ENCODE results near the gene TRMT61A. TPM values are rescaled to one million over a fixed set of nuclear protein-coding genes. Genes with fewer than 3 reads are reported as not detected.

Gene TRMT61A
- total and polyA plus RNA-seq, 2 of the 13 experiments (the other 11 are each of a cell fraction or from before 2014, with no cell fraction given) = 6.5 to 13.6 TPM

- TF ChIP-seq ZNF331 (CRISPR knock-in tag; IDR thresholded peaks at IDR 0.05) = no peak
- TF ChIP-seq JARID2 (CRISPR knock-in tag; IDR thresholded peaks at IDR 0.05; ENCODE audit: insufficient replicate concordance) = no peak
- TF ChIP-seq, protein P1, sequence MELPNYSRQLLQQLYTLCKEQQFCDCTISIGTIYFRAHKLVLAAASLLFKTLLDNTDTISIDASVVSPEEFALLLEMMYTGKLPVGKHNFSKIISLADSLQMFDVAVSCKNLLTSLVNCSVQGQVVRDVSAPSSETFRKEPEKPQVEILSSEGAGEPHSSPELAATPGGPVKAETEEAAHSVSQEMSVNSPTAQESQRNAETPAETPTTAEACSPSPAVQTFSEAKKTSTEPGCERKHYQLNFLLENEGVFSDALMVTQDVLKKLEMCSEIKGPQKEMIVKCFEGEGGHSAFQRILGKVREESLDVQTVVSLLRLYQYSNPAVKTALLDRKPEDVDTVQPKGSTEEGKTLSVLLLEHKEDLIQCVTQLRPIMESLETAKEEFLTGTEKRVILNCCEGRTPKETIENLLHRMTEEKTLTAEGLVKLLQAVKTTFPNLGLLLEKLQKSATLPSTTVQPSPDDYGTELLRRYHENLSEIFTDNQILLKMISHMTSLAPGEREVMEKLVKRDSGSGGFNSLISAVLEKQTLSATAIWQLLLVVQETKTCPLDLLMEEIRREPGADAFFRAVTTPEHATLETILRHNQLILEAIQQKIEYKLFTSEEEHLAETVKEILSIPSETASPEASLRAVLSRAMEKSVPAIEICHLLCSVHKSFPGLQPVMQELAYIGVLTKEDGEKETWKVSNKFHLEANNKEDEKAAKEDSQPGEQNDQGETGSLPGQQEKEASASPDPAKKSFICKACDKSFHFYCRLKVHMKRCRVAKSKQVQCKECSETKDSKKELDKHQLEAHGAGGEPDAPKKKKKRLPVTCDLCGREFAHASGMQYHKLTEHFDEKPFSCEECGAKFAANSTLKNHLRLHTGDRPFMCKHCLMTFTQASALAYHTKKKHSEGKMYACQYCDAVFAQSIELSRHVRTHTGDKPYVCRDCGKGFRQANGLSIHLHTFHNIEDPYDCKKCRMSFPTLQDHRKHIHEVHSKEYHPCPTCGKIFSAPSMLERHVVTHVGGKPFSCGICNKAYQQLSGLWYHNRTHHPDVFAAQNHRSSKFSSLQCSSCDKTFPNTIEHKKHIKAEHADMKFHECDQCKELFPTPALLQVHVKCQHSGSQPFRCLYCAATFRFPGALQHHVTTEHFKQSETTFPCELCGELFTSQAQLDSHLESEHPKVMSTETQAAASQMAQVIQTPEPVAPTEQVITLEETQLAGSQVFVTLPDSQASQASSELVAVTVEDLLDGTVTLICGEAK (IDR thresholded peaks at IDR 0.05) = no peak
- TF ChIP-seq, protein P1 (CRISPR knock-in tag; IDR thresholded peaks at IDR 0.05) = no peak
- TF ChIP-seq NFYB (CRISPR knock-in tag; IDR thresholded peaks at IDR 0.05) = peak; percentile 82
- no peak for TF ChIP-seq MZF1 (CRISPR knock-in tag; IDR thresholded peaks at IDR 0.05; ENCODE audit: borderline replicate concordance)
- TF ChIP-seq NFYC (CRISPR knock-in tag; IDR thresholded peaks at IDR 0.05) = peak; percentile 68
- TF ChIP-seq ZNF547 (CRISPR knock-in tag; IDR thresholded peaks at IDR 0.05) = no peak
- TF ChIP-seq ZNF703 (CRISPR knock-in tag; IDR thresholded peaks at IDR 0.05; ENCODE audit: borderline replicate concordance) = no peak
- TF ChIP-seq MLLT10 (CRISPR knock-in tag; IDR thresholded peaks at IDR 0.05) = no peak
- peak; percentile 67 to 82 for TF ChIP-seq POLR2A (IDR thresholded peaks at IDR 0.05; ENCODE audit: insufficient read depth in 1 of 2, low read depth in 2 of 2, low read length in 2 of 2)
- no peak for TF ChIP-seq MYNN (CRISPR knock-in tag; IDR thresholded peaks at IDR 0.05; ENCODE audit: low read depth)
- peak; percentile 48; the same call in 1 of the 2 replicates for TF ChIP-seq ZNF441 (CRISPR knock-in tag; IDR thresholded peaks at IDR 0.05; ENCODE audit: borderline replicate concordance)
- no peak for TF ChIP-seq ZNF572 (CRISPR knock-in tag; IDR thresholded peaks at IDR 0.05)
- no peak for TF ChIP-seq HDAC2 (CRISPR knock-in tag; IDR thresholded peaks at IDR 0.05)
- TF ChIP-seq, protein P2, sequence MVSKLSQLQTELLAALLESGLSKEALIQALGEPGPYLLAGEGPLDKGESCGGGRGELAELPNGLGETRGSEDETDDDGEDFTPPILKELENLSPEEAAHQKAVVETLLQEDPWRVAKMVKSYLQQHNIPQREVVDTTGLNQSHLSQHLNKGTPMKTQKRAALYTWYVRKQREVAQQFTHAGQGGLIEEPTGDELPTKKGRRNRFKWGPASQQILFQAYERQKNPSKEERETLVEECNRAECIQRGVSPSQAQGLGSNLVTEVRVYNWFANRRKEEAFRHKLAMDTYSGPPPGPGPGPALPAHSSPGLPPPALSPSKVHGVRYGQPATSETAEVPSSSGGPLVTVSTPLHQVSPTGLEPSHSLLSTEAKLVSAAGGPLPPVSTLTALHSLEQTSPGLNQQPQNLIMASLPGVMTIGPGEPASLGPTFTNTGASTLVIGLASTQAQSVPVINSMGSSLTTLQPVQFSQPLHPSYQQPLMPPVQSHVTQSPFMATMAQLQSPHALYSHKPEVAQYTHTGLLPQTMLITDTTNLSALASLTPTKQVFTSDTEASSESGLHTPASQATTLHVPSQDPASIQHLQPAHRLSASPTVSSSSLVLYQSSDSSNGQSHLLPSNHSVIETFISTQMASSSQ (IDR thresholded peaks at IDR 0.05; ENCODE audit: low read depth) = no peak
- TF ChIP-seq, protein P2 (CRISPR knock-in tag; IDR thresholded peaks at IDR 0.05; ENCODE audit: borderline replicate concordance) = no peak
These were observed 6.1 kb upstream of the TRMT61A start, which contains the start of gene CKB (continued) for GRCh38 chr14:103522649-103523574.
